HepG2 (cell line): ENCODE measurements around the gene EGFL8.

Experiments
- EED ChIP-seq: sonication (generic); formaldehyde crosslinking; IDR thresholded peaks from 2 replicates; pipeline ENCODE4 v1.5.0; 2020; ENCODE audit warnings: mild to moderate bottlenecking, missing genetic modification reagents
- ETV6 ChIP-seq: sonication (generic); formaldehyde crosslinking; conservative IDR thresholded peaks from 2 replicates; pipeline ENCODE4 v1.4.0; 2020; ENCODE audit warnings: missing genetic modification reagents
- EZH2 ChIP-seq: conservative IDR thresholded peaks from 2 replicates; pipeline ENCODE4 v1.6.1; 2012; ENCODE audit warnings: mild to moderate bottlenecking, low read depth, low read length, moderate library complexity
- JUN ChIP-seq: sonication (generic); formaldehyde crosslinking; IDR thresholded peaks from 2 replicates; pipeline ENCODE4 v1.4.0; 2020; ENCODE audit warnings: mild to moderate bottlenecking, missing genetic modification reagents
- JUND ChIP-seq: sonication (generic); formaldehyde crosslinking; IDR thresholded peaks from 2 replicates; pipeline ENCODE4 v1.8.0; 2022; ENCODE audit warnings: mild to moderate bottlenecking, missing genetic modification reagents
- POLR2A ChIP-seq, 2 experiments: IDR thresholded peaks; 2 replicates each; pipeline ENCODE4 v1.6.1; 2011; ENCODE audit warnings: low read depth in 2 of 2, low read length in 2 of 2, mild to moderate bottlenecking in 1 of 2, moderate library complexity in 1 of 2; ENCODE audit not compliant: insufficient read depth in 1 of 2
- TGIF2 ChIP-seq: IDR thresholded peaks from 2 replicates; pipeline ENCODE4 v1.6.1; 2016; ENCODE audit warnings: control low read depth, missing compliant biosample characterization
- ZBTB3 ChIP-seq: sonication (generic); formaldehyde crosslinking; IDR thresholded peaks from 2 replicates; pipeline ENCODE4 v1.4.0; 2020; ENCODE audit warnings: low read depth, mild to moderate bottlenecking, moderate library complexity, missing genetic modification reagents, borderline replicate concordance
- ZNF253 ChIP-seq: sonication (generic); formaldehyde crosslinking; IDR thresholded peaks from 2 replicates; pipeline ENCODE4 v1.8.0; 2022; ENCODE audit warnings: mild to moderate bottlenecking, missing genetic modification reagents, borderline replicate concordance
- ZNF501 ChIP-seq: sonication (generic); formaldehyde crosslinking; IDR thresholded peaks from 2 replicates; pipeline ENCODE4 v1.5.1; 2020; ENCODE audit warnings: mild to moderate bottlenecking, moderate library complexity, missing genetic modification reagents
- TF ChIP-seq, protein P1 (sequence below): IDR thresholded peaks from 2 replicates; pipeline ENCODE4 v1.6.1; 2012; ENCODE audit warnings: inconsistent platforms
- TF ChIP-seq, protein P2 (sequence below): sonication (generic); formaldehyde crosslinking; IDR thresholded peaks from 2 replicates; pipeline ENCODE4 v1.5.0; 2020; ENCODE audit warnings: mild to moderate bottlenecking, missing genetic modification reagents, moderate library complexity
- TF ChIP-seq, protein P3 (sequence below): sonication (generic); formaldehyde crosslinking; IDR thresholded peaks from 2 replicates; pipeline ENCODE4 v1.9.0; 2021; ENCODE audit warnings: mild to moderate bottlenecking, missing genetic modification reagents
- TF ChIP-seq, protein P4 (sequence below): sonication (generic); formaldehyde crosslinking; IDR thresholded peaks from 2 replicates; pipeline ENCODE4 v1.4.0; 2020; ENCODE audit warnings: missing genetic modification reagents; ENCODE audit errors: not compliant biosample characterization

DNA sequence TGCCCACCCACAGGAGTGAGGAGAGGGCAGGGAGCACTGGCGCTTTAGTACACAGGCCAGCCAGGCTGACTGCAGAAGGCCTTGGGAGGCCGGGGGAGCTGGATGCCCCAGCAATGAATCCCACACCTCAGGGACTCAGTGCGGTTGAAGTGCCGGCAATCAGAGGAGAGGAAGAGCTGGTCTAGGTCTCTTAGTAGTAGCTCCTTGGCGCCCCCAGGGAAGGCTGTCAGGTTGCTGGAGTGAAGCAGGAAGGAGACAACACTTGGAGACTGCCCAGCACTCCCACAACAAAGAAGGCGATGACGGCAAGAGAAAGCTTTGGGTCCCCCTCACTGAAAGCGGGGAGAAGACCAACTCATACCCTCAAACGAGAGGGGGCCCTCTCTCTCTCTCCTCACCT is 46.9 kb upstream of the EGFL8 start:
- no peak for TF ChIP-seq ZNF253
- TF ChIP-seq EZH2, result no peak
- TF ChIP-seq, protein P1, sequence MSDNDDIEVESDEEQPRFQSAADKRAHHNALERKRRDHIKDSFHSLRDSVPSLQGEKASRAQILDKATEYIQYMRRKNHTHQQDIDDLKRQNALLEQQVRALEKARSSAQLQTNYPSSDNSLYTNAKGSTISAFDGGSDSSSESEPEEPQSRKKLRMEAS, result no peak
- TF ChIP-seq, protein P2, sequence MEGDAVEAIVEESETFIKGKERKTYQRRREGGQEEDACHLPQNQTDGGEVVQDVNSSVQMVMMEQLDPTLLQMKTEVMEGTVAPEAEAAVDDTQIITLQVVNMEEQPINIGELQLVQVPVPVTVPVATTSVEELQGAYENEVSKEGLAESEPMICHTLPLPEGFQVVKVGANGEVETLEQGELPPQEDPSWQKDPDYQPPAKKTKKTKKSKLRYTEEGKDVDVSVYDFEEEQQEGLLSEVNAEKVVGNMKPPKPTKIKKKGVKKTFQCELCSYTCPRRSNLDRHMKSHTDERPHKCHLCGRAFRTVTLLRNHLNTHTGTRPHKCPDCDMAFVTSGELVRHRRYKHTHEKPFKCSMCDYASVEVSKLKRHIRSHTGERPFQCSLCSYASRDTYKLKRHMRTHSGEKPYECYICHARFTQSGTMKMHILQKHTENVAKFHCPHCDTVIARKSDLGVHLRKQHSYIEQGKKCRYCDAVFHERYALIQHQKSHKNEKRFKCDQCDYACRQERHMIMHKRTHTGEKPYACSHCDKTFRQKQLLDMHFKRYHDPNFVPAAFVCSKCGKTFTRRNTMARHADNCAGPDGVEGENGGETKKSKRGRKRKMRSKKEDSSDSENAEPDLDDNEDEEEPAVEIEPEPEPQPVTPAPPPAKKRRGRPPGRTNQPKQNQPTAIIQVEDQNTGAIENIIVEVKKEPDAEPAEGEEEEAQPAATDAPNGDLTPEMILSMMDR (CRISPR knock-in tag), result no peak
- TF ChIP-seq JUN, result no peak
- no peak for TF ChIP-seq EED (CRISPR knock-in tag)
- no peak for TF ChIP-seq ZBTB3 (CRISPR knock-in tag)
- TF ChIP-seq, protein P3, sequence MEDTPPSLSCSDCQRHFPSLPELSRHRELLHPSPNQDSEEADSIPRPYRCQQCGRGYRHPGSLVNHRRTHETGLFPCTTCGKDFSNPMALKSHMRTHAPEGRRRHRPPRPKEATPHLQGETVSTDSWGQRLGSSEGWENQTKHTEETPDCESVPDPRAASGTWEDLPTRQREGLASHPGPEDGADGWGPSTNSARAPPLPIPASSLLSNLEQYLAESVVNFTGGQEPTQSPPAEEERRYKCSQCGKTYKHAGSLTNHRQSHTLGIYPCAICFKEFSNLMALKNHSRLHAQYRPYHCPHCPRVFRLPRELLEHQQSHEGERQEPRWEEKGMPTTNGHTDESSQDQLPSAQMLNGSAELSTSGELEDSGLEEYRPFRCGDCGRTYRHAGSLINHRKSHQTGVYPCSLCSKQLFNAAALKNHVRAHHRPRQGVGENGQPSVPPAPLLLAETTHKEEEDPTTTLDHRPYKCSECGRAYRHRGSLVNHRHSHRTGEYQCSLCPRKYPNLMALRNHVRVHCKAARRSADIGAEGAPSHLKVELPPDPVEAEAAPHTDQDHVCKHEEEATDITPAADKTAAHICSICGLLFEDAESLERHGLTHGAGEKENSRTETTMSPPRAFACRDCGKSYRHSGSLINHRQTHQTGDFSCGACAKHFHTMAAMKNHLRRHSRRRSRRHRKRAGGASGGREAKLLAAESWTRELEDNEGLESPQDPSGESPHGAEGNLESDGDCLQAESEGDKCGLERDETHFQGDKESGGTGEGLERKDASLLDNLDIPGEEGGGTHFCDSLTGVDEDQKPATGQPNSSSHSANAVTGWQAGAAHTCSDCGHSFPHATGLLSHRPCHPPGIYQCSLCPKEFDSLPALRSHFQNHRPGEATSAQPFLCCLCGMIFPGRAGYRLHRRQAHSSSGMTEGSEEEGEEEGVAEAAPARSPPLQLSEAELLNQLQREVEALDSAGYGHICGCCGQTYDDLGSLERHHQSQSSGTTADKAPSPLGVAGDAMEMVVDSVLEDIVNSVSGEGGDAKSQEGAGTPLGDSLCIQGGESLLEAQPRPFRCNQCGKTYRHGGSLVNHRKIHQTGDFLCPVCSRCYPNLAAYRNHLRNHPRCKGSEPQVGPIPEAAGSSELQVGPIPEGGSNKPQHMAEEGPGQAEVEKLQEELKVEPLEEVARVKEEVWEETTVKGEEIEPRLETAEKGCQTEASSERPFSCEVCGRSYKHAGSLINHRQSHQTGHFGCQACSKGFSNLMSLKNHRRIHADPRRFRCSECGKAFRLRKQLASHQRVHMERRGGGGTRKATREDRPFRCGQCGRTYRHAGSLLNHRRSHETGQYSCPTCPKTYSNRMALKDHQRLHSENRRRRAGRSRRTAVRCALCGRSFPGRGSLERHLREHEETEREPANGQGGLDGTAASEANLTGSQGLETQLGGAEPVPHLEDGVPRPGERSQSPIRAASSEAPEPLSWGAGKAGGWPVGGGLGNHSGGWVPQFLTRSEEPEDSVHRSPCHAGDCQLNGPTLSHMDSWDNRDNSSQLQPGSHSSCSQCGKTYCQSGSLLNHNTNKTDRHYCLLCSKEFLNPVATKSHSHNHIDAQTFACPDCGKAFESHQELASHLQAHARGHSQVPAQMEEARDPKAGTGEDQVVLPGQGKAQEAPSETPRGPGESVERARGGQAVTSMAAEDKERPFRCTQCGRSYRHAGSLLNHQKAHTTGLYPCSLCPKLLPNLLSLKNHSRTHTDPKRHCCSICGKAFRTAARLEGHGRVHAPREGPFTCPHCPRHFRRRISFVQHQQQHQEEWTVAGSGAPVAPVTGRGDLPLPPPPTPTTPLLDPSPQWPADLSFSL (CRISPR knock-in tag), result no peak
- no peak for TF ChIP-seq TGIF2 (CRISPR knock-in tag)
- TF ChIP-seq ZNF501 (CRISPR knock-in tag), result no peak
- TF ChIP-seq ETV6 (CRISPR knock-in tag), result no peak
- TF ChIP-seq JUND (CRISPR knock-in tag), result no peak
- no peak for TF ChIP-seq POLR2A (IDR thresholded peaks at IDR 0.05; ENCODE audit: insufficient read depth in 1 of 2, low read depth in 2 of 2, low read length in 2 of 2)
- TF ChIP-seq, protein P4, sequence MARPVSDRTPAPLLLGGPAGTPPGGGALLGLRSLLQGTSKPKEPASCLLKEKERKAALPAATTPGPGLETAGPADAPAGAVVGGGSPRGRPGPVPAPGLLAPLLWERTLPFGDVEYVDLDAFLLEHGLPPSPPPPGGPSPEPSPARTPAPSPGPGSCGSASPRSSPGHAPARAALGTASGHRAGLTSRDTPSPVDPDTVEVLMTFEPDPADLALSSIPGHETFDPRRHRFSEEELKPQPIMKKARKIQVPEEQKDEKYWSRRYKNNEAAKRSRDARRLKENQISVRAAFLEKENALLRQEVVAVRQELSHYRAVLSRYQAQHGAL, result no peak
